Measurements from ENCODE around the gene NOTCH1.
"Not testable (repeated sequence)": the region's sequence is repeated elsewhere in the genome, so short reads cannot be mapped to it uniquely, and the experiment has no call there.

NOTCH1 gene

GRCh38 chr9:136545965-136546696 is at the start of gene NOTCH1:
Gene NOTCH1 (minus strand): TSS chr9:136546048. CDS start chr9:136545786, 262 bp downstream.
- no peak for FAIRE-seq

GRCh38 chr9:136594492-136594891 is 48.6 kb upstream of the NOTCH1 start:
- no peak for FAIRE-seq

- no peak for FAIRE-seq
These were observed 47.7 kb upstream of the NOTCH1 start for GRCh38 chr9:136593581-136593980.

- no peak for FAIRE-seq
These were observed 46.8 kb upstream of the NOTCH1 start for GRCh38 chr9:136592666-136593065.

- no peak for FAIRE-seq
These were observed 45.2 kb upstream of the NOTCH1 start for GRCh38 chr9:136590821-136591752.

GRCh38 chr9:136589766-136590763 is 44.2 kb upstream of the NOTCH1 start:
- FAIRE-seq: no peak

- no peak for FAIRE-seq
These were observed 43.0 kb upstream of the NOTCH1 start for GRCh38 chr9:136588663-136589464.

GRCh38 chr9:136587944-136588662 is 42.3 kb upstream of the NOTCH1 start:
- no peak for FAIRE-seq

GRCh38 chr9:136587145-136587943 is 41.5 kb upstream of the NOTCH1 start:
- FAIRE-seq: no peak

- FAIRE-seq: no peak
These were observed 40.6 kb upstream of the NOTCH1 start for GRCh38 chr9:136586391-136586953.

GRCh38 chr9:136585531-136586120 is 39.8 kb upstream of the NOTCH1 start:
- no peak for FAIRE-seq

GRCh38 chr9:136584934-136585333 is 39.1 kb upstream of the NOTCH1 start:
- FAIRE-seq: no peak

GRCh38 chr9:136584401-136584932 is 38.6 kb upstream of the NOTCH1 start:
- FAIRE-seq: no peak

GRCh38 chr9:136582977-136583735 is 37.3 kb upstream of the NOTCH1 start:
- no peak for FAIRE-seq

- FAIRE-seq: no peak
These were observed 36.0 kb upstream of the NOTCH1 start for GRCh38 chr9:136581614-136582447.

- FAIRE-seq: not testable (repeated sequence)
These were observed 33.9 kb upstream of the NOTCH1 start for GRCh38 chr9:136579650-136580219.

Measured in A204.1 (cell line).